IgD-negative memory B cell (primary cell): ENCODE results near the gene GAN. TPM values are rescaled to one million over a fixed set of nuclear protein-coding genes. Genes with fewer than 3 reads are reported as not detected.
"Not testable (repeated sequence)": the region's sequence is repeated elsewhere in the genome, so short reads cannot be mapped to it uniquely, and the experiment has no call there.

ENCODE experiments used
- H3K27ac Mint-ChIP-seq, 3 donors: one replicate each; pipeline ENCODE4 v1.8.0; 2020 to 2022; ENCODE audit warnings: mild to moderate bottlenecking in 3 of 3, mixed read lengths in 3 of 3, moderate library complexity in 1 of 3
- H3K27me3 Mint-ChIP-seq: one replicate; pipeline ENCODE4 v1.8.0; 2021; ENCODE audit warnings: mixed read lengths
- H3K36me3 Mint-ChIP-seq: one replicate; pipeline ENCODE4 v1.8.0; 2020; ENCODE audit warnings: mild to moderate bottlenecking, mixed read lengths
- H3K4me1 Mint-ChIP-seq, 3 donors: one replicate each; pipeline ENCODE4 v1.8.0; 2020 to 2022; ENCODE audit warnings: mixed read lengths in 3 of 3, mild to moderate bottlenecking in 1 of 3
- H3K4me3 Mint-ChIP-seq, 4 donors: one replicate each; pipeline ENCODE4 v1.8.0; 2020 to 2022; ENCODE audit warnings: mild to moderate bottlenecking in 4 of 4, mixed read lengths in 4 of 4, moderate library complexity in 3 of 4
- H3K9me3 Mint-ChIP-seq, 3 donors: one replicate each; pipeline ENCODE4 v1.8.0; 2020 to 2021; ENCODE audit warnings: mixed read lengths in 3 of 3, mild to moderate bottlenecking in 1 of 3
- polyA plus RNA-seq: library from polyadenylated mRNA; unstranded; fragments of 300-500 nt; fragmentation: Illumina TruSeq; gene quantifications from one replicate; pipeline ENCODE4 v1.2.3, GENCODE V29; 2021

Gene GAN
- polyA plus RNA-seq, 1 donor from 2014 or later, result 2.8 TPM

- Mint-ChIP-seq H3K36me3 (peaks cover 2% of the 10 kb centered on the region), H3K9me3 (no peaks in the 10 kb centered on the region), H3K27ac (no peak overlapping the region), H3K4me1 (peaks cover 3 to 4% (median 4%) of the 10 kb centered on the region in 3 donors), H3K27me3 (peaks cover 7% of the 10 kb centered on the region), H3K4me3 (no peak overlapping the region)
These were observed 94.3 kb downstream of the GAN start for GRCh38 chr16:81409016-81409556.

DNA sequence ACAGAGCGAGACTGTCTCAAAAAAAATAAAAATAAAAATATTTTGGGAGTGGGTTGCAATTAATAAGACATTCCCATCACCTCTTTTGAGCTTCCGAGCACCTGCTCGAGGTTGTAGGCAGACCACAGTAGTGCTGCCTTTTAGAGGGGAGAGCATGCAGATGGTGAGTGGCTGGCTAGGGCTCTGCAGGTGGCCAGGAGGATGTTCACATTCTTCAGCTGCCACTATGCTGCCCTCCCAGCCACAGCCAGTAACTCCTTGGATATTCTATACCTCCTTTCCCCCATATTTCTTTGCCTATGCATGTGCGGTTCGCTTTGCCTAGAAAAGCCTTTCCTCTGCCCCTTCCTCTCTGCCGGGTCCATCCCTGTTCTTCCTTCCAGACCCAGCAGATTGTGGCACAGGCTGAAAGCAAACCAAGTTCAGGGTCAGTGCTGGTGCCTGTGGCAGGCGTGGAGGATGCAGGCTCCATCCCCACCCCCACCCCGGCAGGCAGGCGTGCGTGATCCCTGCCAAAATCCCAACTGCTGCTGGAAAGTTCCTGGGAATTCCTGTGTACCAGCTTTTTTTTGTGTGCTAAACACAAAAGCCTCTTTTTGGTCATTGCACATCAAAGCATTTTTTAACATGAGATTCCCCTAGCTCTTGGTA, 96.0 kb downstream of the GAN start:
- Mint-ChIP-seq H3K4me1 (peaks cover 4 to 6% (median 4%) of the 10 kb centered on the region in 3 donors), H3K9me3 (no peaks in the 10 kb centered on the region), H3K27ac (no peak overlapping the region), H3K36me3 (peaks cover 2% of the 10 kb centered on the region), H3K27me3 (peaks cover 12% of the 10 kb centered on the region), H3K4me3 (no peak overlapping the region)

DNA sequence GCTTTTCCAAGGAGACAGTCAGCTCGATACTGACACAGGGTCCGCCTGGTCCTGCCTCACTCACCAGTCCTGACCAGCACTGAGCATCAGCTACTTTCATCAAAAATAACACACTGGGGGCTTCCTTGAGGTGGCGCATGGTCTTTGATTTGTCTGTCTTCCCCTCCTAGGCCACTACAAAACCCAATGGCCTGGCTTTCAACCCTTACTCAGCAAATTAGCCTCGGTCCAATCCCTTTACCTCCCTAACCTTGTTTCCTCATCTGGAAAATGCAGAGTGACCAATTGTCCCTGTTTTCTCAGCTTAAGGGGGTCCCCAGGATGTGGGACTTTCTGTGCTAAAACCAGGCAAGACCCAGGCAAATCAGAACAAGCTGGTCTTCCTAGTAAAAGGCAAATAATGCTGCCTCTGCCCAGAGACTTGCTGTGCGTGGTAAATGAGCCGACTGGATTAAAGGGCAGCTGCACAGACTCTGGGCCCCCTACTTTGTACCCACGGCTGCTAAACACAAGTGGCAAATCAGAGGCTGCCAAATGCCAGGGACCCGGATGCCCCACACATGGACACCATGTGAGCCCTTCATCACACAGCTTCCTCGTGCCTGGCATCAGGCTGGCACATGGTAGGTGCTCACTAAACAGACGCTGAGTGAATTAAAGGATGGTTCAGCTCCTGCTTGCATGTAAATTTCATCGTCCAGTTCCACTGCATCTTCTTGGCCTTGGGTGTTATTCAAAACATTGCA, 98.7 kb downstream of the GAN start:
- H3K36me3 Mint-ChIP-seq, result peaks cover 2% of the 10 kb centered on the region
- no peak overlapping the region for H3K27ac Mint-ChIP-seq
- no peaks in the 10 kb centered on the region for H3K9me3 Mint-ChIP-seq
- peaks cover 12% of the 10 kb centered on the region for H3K27me3 Mint-ChIP-seq
- peaks cover 2 to 4% (median 4%) of the 10 kb centered on the region in 3 donors for H3K4me1 Mint-ChIP-seq
- H3K4me3 Mint-ChIP-seq, result no peak overlapping the region

DNA sequence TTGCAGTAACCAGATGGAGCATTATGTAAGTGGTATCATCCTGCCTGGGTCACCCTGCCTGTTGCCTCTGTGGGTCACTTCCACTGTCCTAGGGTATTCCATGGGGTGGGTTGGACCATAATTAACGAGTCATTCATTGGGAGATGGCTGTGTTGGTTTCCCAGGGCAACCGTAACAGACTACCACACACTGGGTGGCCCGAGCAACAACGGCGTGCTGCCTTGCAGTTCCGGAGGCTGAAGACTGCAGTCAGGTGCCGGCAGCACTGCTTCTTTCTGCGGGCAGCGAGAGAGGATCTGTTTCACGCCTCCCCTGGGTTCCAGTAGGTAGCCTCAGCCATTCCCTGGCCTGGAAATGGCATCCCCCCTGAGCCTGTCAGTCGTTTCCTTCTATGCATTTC, 101.0 kb downstream of the GAN start:
- H3K36me3 Mint-ChIP-seq, result no peaks in the 10 kb centered on the region
- no peaks in the 10 kb centered on the region for H3K9me3 Mint-ChIP-seq
- no peak overlapping the region for H3K4me3 Mint-ChIP-seq
- peaks cover 3 to 5% (median 4%) of the 10 kb centered on the region in 3 donors for H3K4me1 Mint-ChIP-seq
- H3K27ac Mint-ChIP-seq, result no peak overlapping the region
- H3K27me3 Mint-ChIP-seq, result peaks cover 8% of the 10 kb centered on the region

- H3K36me3 Mint-ChIP-seq, result no peaks in the 10 kb centered on the region
- no peak overlapping the region for H3K4me3 Mint-ChIP-seq
- no peak overlapping the region for H3K27ac Mint-ChIP-seq
- H3K4me1 Mint-ChIP-seq, result peaks cover 7 to 14% (median 13%) of the 10 kb centered on the region in 3 donors
- H3K27me3 Mint-ChIP-seq, result peaks cover 8% of the 10 kb centered on the region
- no peaks in the 10 kb centered on the region for H3K9me3 Mint-ChIP-seq
These were observed 102.0 kb downstream of the GAN start for GRCh38 chr16:81416749-81417148.

- no peaks in the 10 kb centered on the region for H3K9me3 Mint-ChIP-seq
- H3K27me3 Mint-ChIP-seq, result peaks cover 5% of the 10 kb centered on the region
- no peak overlapping the region for H3K4me3 Mint-ChIP-seq
- no peaks in the 10 kb centered on the region for H3K36me3 Mint-ChIP-seq
- peaks cover 7 to 14% (median 13%) of the 10 kb centered on the region in 3 donors for H3K4me1 Mint-ChIP-seq
- no peak overlapping the region for H3K27ac Mint-ChIP-seq
These were observed 102.4 kb downstream of the GAN start for GRCh38 chr16:81417210-81417609.

DNA sequence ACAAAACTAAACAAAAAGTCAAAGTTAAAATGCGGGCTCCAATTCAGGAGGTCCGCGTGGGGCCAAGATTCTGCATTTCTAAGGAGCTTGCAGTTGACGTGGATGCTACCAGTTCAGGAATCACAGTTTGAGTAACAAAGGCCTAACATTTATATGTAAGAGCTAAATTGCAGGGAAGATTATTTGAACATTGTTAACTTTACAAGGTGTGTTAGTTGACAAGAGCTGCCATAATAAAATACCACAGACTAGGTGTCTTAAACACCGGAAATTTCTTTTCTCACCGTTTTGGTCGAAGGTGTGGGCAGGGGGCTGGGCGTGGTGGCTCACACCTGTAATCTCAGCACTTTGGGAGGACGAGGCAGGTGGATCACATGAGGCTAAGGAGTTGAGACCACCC, 105.0 kb downstream of the GAN start:
- H3K36me3 Mint-ChIP-seq, result no peaks in the 10 kb centered on the region
- no peak overlapping the region for H3K27ac Mint-ChIP-seq
- H3K4me3 Mint-ChIP-seq, result no peak overlapping the region

GRCh38 chr16:81421126-81421525, 106.4 kb downstream of the GAN start:
- Mint-ChIP-seq H3K27ac (peak overlapping the region in 1 of 3 donors; percentile 31), H3K9me3 (no peaks in the 10 kb centered on the region), H3K27me3 (no peaks in the 10 kb centered on the region), H3K4me1 (peaks cover 15 to 21% (median 19%) of the 10 kb centered on the region in 3 donors), H3K4me3 (no peak overlapping the region), H3K36me3 (no peaks in the 10 kb centered on the region)

More for the DNA sequence above, 105.0 kb downstream of the GAN start:
- peaks cover 9 to 17% (median 16%) of the 10 kb centered on the region in 3 donors for H3K4me1 Mint-ChIP-seq
- no peaks in the 10 kb centered on the region for H3K9me3 Mint-ChIP-seq
- no peaks in the 10 kb centered on the region for H3K27me3 Mint-ChIP-seq

DNA sequence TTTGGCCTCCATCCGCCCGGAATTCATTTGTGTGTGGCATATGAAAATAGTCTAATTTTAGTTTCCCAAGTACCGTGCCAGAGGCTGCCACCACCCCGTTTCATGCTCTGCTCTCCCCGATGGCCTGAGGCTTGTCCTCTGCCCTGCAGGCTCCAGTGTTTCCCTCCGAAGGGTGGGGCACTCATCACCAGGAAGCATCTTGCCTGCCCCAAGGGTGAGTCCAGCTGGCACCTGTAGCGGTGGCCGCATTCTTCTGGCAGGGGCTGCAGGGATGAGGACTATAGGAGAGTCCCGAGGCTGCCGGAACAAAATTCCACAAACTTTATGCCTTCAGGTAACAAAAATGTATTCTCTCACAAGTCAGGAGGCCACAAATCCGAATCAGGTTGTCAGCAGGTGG, 106.8 kb downstream of the GAN start:
- H3K4me1 Mint-ChIP-seq, result peaks cover 15 to 21% (median 19%) of the 10 kb centered on the region in 3 donors
- no peak overlapping the region for H3K4me3 Mint-ChIP-seq
- H3K27ac Mint-ChIP-seq, result peak overlapping the region in 1 of 3 donors; percentile 31
- H3K27me3 Mint-ChIP-seq, result no peaks in the 10 kb centered on the region
- H3K9me3 Mint-ChIP-seq, result no peaks in the 10 kb centered on the region
- H3K36me3 Mint-ChIP-seq, result no peaks in the 10 kb centered on the region

DNA sequence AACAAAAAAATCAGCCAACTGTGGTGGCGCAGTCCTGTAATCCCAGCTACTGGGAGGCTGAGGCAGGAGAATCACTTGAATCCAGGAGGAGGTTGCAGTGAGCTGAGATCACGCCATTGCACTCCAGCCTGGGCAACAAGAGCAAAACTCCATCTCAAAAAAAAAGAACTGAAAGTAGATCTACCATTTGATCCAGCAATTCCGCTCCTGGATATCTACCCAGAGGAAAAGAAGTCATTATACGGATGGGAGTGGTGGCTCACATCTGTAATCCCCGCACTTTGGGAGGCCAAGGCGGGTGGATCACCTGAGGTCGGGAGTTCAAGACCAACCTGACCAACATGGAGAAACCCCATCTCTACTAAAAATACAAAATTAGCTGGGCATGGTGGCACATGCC, 107.4 kb downstream of the GAN start:
- not testable (repeated sequence) for H3K4me3 Mint-ChIP-seq, H3K36me3 Mint-ChIP-seq, H3K9me3 Mint-ChIP-seq, H3K27me3 Mint-ChIP-seq
- Mint-ChIP-seq H3K4me1 (peaks cover 15 to 21% (median 19%) of the 10 kb centered on the region in 3 donors), H3K27ac (peak overlapping the region in 1 of 3 donors; percentile 62)

- Mint-ChIP-seq H3K27me3 (no peaks in the 10 kb centered on the region), H3K4me3 (peak overlapping the region in 1 of 4 donors; percentile 12)
These were observed 110.0 kb downstream of the GAN start for GRCh38 chr16:81424771-81425170.

GRCh38 chr16:81427219-81427618, 112.5 kb downstream of the GAN start:
- Mint-ChIP-seq H3K36me3 (no peaks in the 10 kb centered on the region), H3K27me3 (no peaks in the 10 kb centered on the region), H3K4me1 (peaks cover 15 to 21% (median 18%) of the 10 kb centered on the region in 3 donors), H3K4me3 (no peak overlapping the region), H3K27ac (no peak overlapping the region), H3K9me3 (no peaks in the 10 kb centered on the region)

More at GRCh38 chr16:81424771-81425170, 110.0 kb downstream of the GAN start:
- Mint-ChIP-seq H3K4me1 (peaks cover 18 to 27% (median 26%) of the 10 kb centered on the region in 3 donors), H3K9me3 (no peaks in the 10 kb centered on the region), H3K27ac (peak overlapping the region in 1 of 3 donors; percentile 26), H3K36me3 (no peaks in the 10 kb centered on the region)

DNA sequence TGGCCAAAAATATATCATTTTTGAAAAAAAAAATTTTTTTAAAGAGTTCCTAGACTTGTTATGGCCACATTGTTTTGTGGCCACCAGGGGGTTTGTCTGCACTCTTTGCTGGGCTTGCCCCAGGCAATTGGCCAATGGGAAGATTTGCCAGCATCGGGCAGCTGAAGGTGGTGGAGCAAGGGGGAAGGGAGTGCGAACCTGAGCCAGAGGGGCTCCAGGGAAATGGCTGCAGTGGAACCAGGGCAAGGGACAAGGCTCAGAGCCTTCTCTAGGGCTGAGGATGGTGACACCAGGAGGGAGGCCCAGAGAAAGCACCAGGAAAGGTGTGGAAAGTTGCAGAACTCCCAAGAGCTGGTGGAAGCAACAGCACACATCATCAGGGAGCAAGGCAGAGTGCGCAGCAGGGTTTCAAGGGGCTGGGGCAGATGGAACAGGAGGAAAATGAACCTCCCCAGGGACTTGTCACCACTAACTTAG, 114.3 kb downstream of the GAN start:
- H3K36me3 Mint-ChIP-seq, result no peaks in the 10 kb centered on the region

GRCh38 chr16:81431554-81432353, 117.0 kb downstream of the GAN start:
- Mint-ChIP-seq H3K36me3 (no peaks in the 10 kb centered on the region), H3K9me3 (no peaks in the 10 kb centered on the region), H3K27ac (peak overlapping the region in 1 of 3 donors; percentile 81), H3K4me1 (peaks cover 7 to 20% (median 17%) of the 10 kb centered on the region in 3 donors), H3K4me3 (peak overlapping the region in 1 of 4 donors; percentile 36), H3K27me3 (no peaks in the 10 kb centered on the region)

More for the DNA sequence above, 114.3 kb downstream of the GAN start:
- Mint-ChIP-seq H3K4me3 (peak overlapping the region in 1 of 4 donors; percentile 34), H3K9me3 (no peaks in the 10 kb centered on the region), H3K4me1 (peaks cover 15 to 28% (median 27%) of the 10 kb centered on the region in 3 donors), H3K27me3 (no peaks in the 10 kb centered on the region), H3K27ac (peak overlapping the region in 1 of 3 donors; percentile 74)
